GM08714 (cell line): Measurements from ENCODE around the gene RIF1.

Experiments
- H3K4me3 ChIP-seq: fragments of 200-500 bp; sonication (Bioruptor generic); 2 replicates; pipeline ENCODE4 v1.5.1; 2014; ENCODE audit warnings: mild to moderate bottlenecking, low read length, inconsistent platforms
- ZNF274 ChIP-seq: IDR thresholded peaks from 2 replicates; pipeline ENCODE4 v1.6.1; 2012; ENCODE audit warnings: mild to moderate bottlenecking, low read depth, low read length

RIF1 gene

GRCh38 chr2:151459358-151459757 is 49.7 kb downstream of the RIF1 start:
- no peak overlapping the region for H3K4me3 ChIP-seq
- TF ChIP-seq ZNF274, result no peak

- no peak for TF ChIP-seq ZNF274
- no peak overlapping the region for H3K4me3 ChIP-seq
Measured at GRCh38 chr2:151465771-151466170, 56.1 kb downstream of the RIF1 start.

- H3K4me3 ChIP-seq, result no peak overlapping the region
- TF ChIP-seq ZNF274, result no peak
Measured at GRCh38 chr2:151470556-151470955, 60.9 kb downstream of the RIF1 start.

DNA sequence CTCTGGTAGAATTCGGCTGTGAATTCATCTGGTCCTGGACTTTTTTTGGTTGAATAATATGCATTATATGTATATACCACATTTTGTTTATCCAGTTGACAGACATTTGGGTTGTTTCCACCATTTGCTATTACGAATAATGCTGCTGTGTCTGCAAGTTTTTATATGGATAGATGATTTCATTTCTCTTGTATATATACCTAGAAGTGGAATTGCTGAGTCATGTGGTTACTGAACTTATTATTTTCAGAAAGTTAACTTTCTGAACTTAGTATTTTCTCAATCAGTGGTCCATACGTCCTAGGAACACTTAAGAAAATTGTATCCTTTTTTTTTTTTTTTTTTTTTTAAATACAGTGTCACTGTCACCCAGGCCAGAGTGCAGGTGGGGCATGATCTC is 63.3 kb downstream of the RIF1 start:
- TF ChIP-seq ZNF274, result no peak
- no peak overlapping the region for H3K4me3 ChIP-seq

GRCh38 chr2:151475071-151475470 is 65.4 kb downstream of the RIF1 start:
- no peak for TF ChIP-seq ZNF274
- H3K4me3 ChIP-seq, result no peak overlapping the region

DNA sequence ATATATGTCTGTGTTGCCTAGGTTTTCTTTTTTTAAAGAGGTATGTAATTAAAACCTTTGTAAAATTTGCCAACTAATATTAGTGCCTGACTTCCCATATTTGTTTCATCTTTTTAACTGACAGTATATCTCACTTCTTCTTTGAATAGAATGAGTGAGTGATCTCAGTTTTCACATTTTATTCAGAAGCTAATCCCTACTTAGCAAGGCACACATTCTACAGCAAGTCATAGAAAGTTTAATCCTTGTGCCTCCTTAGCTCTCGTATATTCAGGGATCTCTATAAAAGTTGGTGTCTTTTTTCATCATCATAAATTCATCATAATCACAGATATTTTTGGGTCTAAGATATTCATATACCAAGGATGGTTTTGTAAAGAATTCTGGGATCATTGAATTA is 66.6 kb downstream of the RIF1 start:
- H3K4me3 ChIP-seq, result no peak overlapping the region
- no peak for TF ChIP-seq ZNF274

DNA sequence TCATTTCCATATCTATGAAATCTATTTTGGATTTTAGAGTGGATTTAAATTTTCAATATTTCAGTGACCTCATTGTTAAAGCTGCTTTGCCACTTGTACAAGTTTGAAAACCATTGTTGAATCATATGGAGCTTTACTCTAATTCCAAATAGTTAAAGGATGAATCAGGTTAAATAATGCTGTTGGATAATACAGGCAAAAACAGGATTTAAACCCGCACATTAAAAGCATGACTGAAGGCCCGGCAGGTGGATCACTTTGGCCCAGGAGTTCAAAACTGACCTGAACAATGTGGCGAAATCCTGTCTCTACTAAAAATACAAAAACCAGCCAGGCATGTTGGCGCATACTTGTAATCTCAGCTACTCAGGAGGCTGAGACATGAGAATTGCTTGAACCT is 68.3 kb downstream of the RIF1 start:
- TF ChIP-seq ZNF274, result no peak
- no peak overlapping the region for H3K4me3 ChIP-seq

DNA sequence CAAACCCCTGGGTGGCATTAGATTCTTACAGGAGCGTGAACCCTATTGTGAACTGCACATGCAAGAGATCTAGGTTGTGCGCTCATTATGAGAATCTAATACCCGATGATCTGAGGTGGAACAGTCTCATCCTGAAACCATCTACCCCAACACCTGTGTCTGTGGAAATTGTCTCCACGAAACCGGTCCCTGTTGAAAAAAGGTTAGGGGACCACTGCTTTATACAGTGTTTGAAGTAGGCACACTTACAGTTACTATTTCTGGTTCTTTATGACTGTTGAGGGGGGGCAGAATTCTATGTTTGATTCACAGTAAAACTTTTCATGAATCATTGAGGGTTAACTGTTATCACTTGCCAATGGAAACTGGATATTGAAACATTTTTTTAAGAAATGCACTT is 72.0 kb downstream of the RIF1 start:
- no peak overlapping the region for H3K4me3 ChIP-seq
- TF ChIP-seq ZNF274, result no peak

- no peak overlapping the region for H3K4me3 ChIP-seq
- TF ChIP-seq ZNF274, result no peak
Measured at GRCh38 chr2:151482171-151482725, 72.5 kb downstream of the RIF1 start.

DNA sequence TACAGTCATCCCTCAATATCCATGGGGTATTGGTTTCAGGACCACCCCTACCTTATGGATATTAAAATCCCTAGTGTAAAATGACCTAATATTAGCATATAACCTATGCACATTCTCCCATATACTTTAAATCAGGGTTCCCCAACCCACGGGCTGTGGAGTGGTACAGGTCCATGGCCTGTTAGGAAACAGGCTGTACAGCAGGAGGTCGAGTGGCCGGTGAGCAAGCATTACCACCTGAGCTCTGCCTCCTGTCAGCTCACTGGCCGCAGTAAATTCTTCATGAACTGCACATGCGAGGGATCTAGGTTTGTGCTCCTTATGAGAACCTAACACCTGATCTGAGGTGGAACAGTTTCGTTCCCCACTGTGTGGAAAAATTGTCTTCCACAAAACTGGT is 73.8 kb downstream of the RIF1 start:
- H3K4me3 ChIP-seq, result no peak overlapping the region

GRCh38 chr2:151484100-151484499 is 74.4 kb downstream of the RIF1 start:
- TF ChIP-seq ZNF274, result no peak
- H3K4me3 ChIP-seq, result no peak overlapping the region

More for the DNA sequence above, 73.8 kb downstream of the RIF1 start:
- no peak for TF ChIP-seq ZNF274

GRCh38 chr2:151486053-151486452 is 76.4 kb downstream of the RIF1 start:
- TF ChIP-seq ZNF274, result no peak
- H3K4me3 ChIP-seq, result no peak overlapping the region

GRCh38 chr2:151490276-151490675 is 80.6 kb downstream of the RIF1 start:
- no peak for TF ChIP-seq ZNF274
- no peak overlapping the region for H3K4me3 ChIP-seq

- H3K4me3 ChIP-seq, result no peak overlapping the region
- TF ChIP-seq ZNF274, result no peak
Measured at GRCh38 chr2:151491496-151491895, 81.8 kb downstream of the RIF1 start.

- TF ChIP-seq ZNF274, result no peak
- no peak overlapping the region for H3K4me3 ChIP-seq
Measured at GRCh38 chr2:151498178-151498577, 88.5 kb downstream of the RIF1 start.

GRCh38 chr2:151506170-151506569 is 96.5 kb downstream of the RIF1 start:
- no peak for TF ChIP-seq ZNF274
- H3K4me3 ChIP-seq, result no peak overlapping the region
